OCI-LY7 (cell line): Measurements from ENCODE around the gene ARL15. TPM values are rescaled to one million over a fixed set of nuclear protein-coding genes. Genes with fewer than 3 reads are reported as not detected.

ENCODE experiments used
- BruUV-seq: library from RNA; stranded (reverse); fragments of 400-500 nt; replicated peaks from 2 replicates; lab custom pipeline; 2021; lab: Mats Ljungman, UMichigan
- CTCF ChIA-PET: fragments of 300-600 bp; sonication (Branson Sonifier 250); formaldehyde crosslinking; loops from one replicate; lab custom pipeline; 2022; ENCODE audit warnings: antibody characterized with exemption; ENCODE audit not compliant: unreplicated experiment; lab: Charles Lee
- POLR2A ChIA-PET: fragments of 300-600 bp; sonication (Branson Sonifier 250); formaldehyde crosslinking; loops from one replicate; lab custom pipeline; 2022; ENCODE audit warnings: antibody characterized with exemption; lab: Charles Lee
- DNase-seq: peaks from one replicate; pipeline ENCODE4 v3.0.0-alpha.2; 2015; ENCODE audit warnings: low spot score
- H2AFZ ChIP-seq: fragments of 200-600 bp; sonication (generic), shearing (Covaris generic); 2 replicates; pipeline ENCODE4 v1.6.1; 2014; ENCODE audit warnings: mild to moderate bottlenecking, antibody characterized with exemption, low read length, moderate library complexity
- H3K27ac ChIP-seq: fragments of 200-600 bp; sonication (generic); 2 replicates; pipeline ENCODE4 v1.5.1; 2014; ENCODE audit warnings: mixed run types, low read depth, mild to moderate bottlenecking, moderate library complexity, low read length, inconsistent platforms; ENCODE audit not compliant: poor library complexity, severe bottlenecking
- H3K36me3 ChIP-seq: fragments of 200-600 bp; sonication (generic); 2 replicates; pipeline ENCODE4 v1.6.1; 2014; ENCODE audit warnings: mild to moderate bottlenecking, antibody characterized with exemption, low read length, moderate library complexity, mixed read lengths; ENCODE audit not compliant: insufficient read depth
- H3K4me1 ChIP-seq: fragments of 200-600 bp; sonication (generic); 2 replicates; pipeline ENCODE4 v1.5.1; 2014; ENCODE audit warnings: mild to moderate bottlenecking, low read length; ENCODE audit not compliant: insufficient read depth, poor library complexity, severe bottlenecking
- H3K4me2 ChIP-seq: fragments of 200-600 bp; sonication (generic); 2 replicates; pipeline ENCODE4 v1.6.1; 2014; ENCODE audit warnings: mild to moderate bottlenecking, low read length
- H3K4me3 ChIP-seq: fragments of 200-600 bp; sonication (generic); 2 replicates; pipeline ENCODE4 v1.5.1; 2014; ENCODE audit warnings: mild to moderate bottlenecking, low read depth, low read length; ENCODE audit not compliant: poor library complexity, severe bottlenecking
- H3K79me2 ChIP-seq: fragments of 200-600 bp; sonication (generic); 2 replicates; pipeline ENCODE4 v1.6.1; 2016; ENCODE audit warnings: low read depth, mild to moderate bottlenecking, low read length, moderate library complexity, mixed read lengths; ENCODE audit not compliant: insufficient read depth
- H3K9me2 ChIP-seq: fragments of 200-600 bp; sonication (generic); 2 replicates; pipeline ENCODE4 v1.6.1; 2016; ENCODE audit warnings: mild to moderate bottlenecking, low read length, mixed read lengths; ENCODE audit not compliant: insufficient read depth
- H3K9me3 ChIP-seq: fragments of 200-600 bp; sonication (generic); 2 replicates; pipeline ENCODE4 v1.6.1; 2014; ENCODE audit warnings: mild to moderate bottlenecking, mixed run types, low read length, mixed read lengths
- H4K20me1 ChIP-seq: fragments of 200-600 bp; sonication (generic); 2 replicates; pipeline ENCODE4 v1.6.1; 2014; ENCODE audit warnings: mild to moderate bottlenecking, antibody characterized with exemption, low read length, moderate library complexity, mixed read lengths; ENCODE audit not compliant: insufficient read depth
- EZH2phosphoT487 ChIP-seq: fragments of 200-600 bp; sonication (generic); IDR thresholded peaks from 2 replicates; pipeline ENCODE4 v1.6.1; 2018; ENCODE audit warnings: low read depth, borderline replicate concordance, mild to moderate bottlenecking, mixed run types, antibody characterized with exemption, low read length, moderate library complexity, mixed read lengths
- intact Hi-C: fragments of 100-400 bp; cut with micrococcal nuclease; formaldehyde crosslinking; loops from one replicate; pipeline ENCODE4 v1.10.0; 2022; ENCODE audit not compliant: unreplicated experiment
- total RNA-seq, 2 experiments: library from RNA; depleted of rRNA in 1 of 2; stranded (reverse); fragments of >200 nt in 1 of 2; shearing (Covaris generic) in 1 of 2; gene quantifications; 2 replicates each; pipeline ENCODE4 v1.2.3, GENCODE V29; 2014 to 2022
- TF ChIP-seq, protein P1 (sequence below): fragments of 200-600 bp; sonication (generic); conservative IDR thresholded peaks from 2 replicates; pipeline ENCODE4 v1.5.1; 2014; ENCODE audit warnings: mild to moderate bottlenecking, antibody characterized with exemption, low read length, moderate library complexity, mixed read lengths

The ARL15 gene
- total RNA-seq, 2 experiments from 2014 or later: 18.8 to 24.4 TPM

DNA sequence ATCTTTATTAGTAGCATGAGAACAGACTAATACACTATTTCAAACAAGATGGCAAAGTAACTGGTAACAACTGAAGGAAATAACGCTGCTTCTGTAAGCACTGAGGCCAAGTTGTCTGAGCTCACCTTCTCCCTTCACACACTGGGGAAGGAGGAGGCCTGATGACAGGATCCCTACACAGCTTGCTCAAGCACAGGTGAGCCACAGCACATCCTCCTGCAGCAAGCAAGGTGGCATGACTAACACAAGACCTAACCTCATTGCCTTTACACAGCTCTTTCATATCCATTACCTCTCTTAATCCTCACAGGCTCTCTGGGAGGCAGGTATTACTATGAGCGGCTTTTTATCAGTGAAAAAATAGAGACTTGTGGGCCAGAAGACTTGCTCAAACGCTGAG, 83.3 kb downstream of the ARL15 start:
- CTCF ChIA-PET: no interaction called here
- TF ChIP-seq EZH2phosphoT487: no peak
- TF ChIP-seq, protein P1, sequence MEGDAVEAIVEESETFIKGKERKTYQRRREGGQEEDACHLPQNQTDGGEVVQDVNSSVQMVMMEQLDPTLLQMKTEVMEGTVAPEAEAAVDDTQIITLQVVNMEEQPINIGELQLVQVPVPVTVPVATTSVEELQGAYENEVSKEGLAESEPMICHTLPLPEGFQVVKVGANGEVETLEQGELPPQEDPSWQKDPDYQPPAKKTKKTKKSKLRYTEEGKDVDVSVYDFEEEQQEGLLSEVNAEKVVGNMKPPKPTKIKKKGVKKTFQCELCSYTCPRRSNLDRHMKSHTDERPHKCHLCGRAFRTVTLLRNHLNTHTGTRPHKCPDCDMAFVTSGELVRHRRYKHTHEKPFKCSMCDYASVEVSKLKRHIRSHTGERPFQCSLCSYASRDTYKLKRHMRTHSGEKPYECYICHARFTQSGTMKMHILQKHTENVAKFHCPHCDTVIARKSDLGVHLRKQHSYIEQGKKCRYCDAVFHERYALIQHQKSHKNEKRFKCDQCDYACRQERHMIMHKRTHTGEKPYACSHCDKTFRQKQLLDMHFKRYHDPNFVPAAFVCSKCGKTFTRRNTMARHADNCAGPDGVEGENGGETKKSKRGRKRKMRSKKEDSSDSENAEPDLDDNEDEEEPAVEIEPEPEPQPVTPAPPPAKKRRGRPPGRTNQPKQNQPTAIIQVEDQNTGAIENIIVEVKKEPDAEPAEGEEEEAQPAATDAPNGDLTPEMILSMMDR: no peak
- H3K4me2 ChIP-seq: no peak overlapping the region
- no peaks in the 10 kb centered on the region for H3K36me3 ChIP-seq
- no peaks in the 10 kb centered on the region for H3K9me3 ChIP-seq
- no peaks in the 10 kb centered on the region for H3K79me2 ChIP-seq
- H2AFZ ChIP-seq: no peak overlapping the region
- intact Hi-C loops: loop anchor here (5.0 kb wide), 1 partner anchor 1055 kb away; no protein-coding TSS in a partner anchor
- H3K27ac ChIP-seq: no peak overlapping the region
- no peak overlapping the region for H3K4me3 ChIP-seq
- H3K9me2 ChIP-seq: no peaks in the 10 kb centered on the region
- no peak for DNase-seq
- POLR2A ChIA-PET: interaction anchor here (0.7 to 1.6 kb wide), 3 partner anchors 13 to 92 kb away, joined by 3 to 4 read pairs (median 3); no protein-coding TSS in a partner anchor
- no TSS peak for BruUV-seq
- no peaks in the 10 kb centered on the region; the same call in 1 of the 2 replicates for H4K20me1 ChIP-seq
- H3K4me1 ChIP-seq: peaks cover 6% of the 10 kb centered on the region

DNA sequence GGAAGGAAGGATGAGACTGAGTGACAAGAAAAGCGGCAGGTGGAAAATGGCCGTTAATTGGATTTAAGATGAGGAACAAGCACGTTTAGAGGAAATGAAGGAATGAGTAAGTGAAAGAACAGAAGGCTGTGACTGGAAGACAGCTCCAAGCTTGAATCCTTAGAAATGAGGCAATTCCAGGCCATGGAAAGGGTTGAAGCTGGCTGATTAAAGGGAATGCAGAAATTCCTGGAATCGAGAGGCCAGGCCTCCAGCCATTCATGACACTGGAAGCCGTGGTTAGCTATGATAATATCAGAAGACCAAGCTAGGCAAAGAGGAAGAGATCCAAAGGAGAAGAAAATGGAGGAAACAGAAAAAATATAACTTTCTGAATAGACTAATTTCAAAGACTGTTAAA, 84.2 kb downstream of the ARL15 start:
- no peak for TF ChIP-seq EZH2phosphoT487
- TF ChIP-seq, protein P1: no peak
- no peaks in the 10 kb centered on the region; the same call in 1 of the 2 replicates for H4K20me1 ChIP-seq
- no peak overlapping the region for H3K4me2 ChIP-seq
- H3K36me3 ChIP-seq: no peaks in the 10 kb centered on the region
- H3K9me3 ChIP-seq: no peaks in the 10 kb centered on the region
- peaks cover 6% of the 10 kb centered on the region for H3K4me1 ChIP-seq
- no peak overlapping the region for H2AFZ ChIP-seq
- no TSS peak for BruUV-seq
- CTCF ChIA-PET: no interaction called here
- H3K9me2 ChIP-seq: no peaks in the 10 kb centered on the region
- H3K79me2 ChIP-seq: no peaks in the 10 kb centered on the region
- POLR2A ChIA-PET: interaction anchor here (0.7 to 1.3 kb wide), 2 partner anchors 25 to 91 kb away, joined by 3 to 4 read pairs; no protein-coding TSS in a partner anchor
- no peak overlapping the region for H3K4me3 ChIP-seq
- no peak for DNase-seq
- no peak overlapping the region for H3K27ac ChIP-seq
- intact Hi-C loops: loop anchor here (5.0 kb wide), 1 partner anchor 1054 kb away; no protein-coding TSS in a partner anchor

DNA sequence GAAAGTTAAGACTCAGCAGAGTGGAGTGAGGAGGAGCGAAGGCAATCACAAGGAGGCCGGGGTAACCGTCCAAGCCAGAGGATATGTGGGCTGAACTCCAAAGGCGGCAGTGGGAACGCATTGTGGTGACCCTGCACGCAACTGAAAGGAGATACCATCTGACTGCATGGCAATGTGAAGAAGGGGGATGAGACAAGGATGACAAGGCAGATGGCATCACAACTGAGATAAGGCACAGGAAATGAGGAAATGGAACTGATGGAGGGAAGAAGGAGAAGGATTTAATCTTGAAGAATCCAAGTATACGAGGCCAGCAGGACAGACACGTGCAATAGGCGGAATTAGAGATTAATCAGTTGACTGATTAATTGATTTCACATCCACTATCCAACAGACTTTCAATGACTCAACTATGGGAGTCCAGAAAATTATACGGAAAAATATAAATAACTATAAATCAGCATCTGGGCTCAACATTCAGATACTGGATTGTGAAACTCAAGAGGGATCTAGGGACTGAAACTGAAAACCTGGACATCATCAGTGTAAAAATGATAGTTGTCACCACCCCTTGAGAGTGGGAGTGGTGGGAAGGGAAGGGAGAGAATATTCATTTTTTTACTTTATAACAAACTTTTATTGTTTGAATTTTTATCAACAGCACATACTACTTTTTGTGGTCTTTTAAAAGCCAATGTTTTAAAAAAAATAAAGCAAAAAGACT, 86.1 kb downstream of the ARL15 start:
- intact Hi-C loops: no loop called here

More for the DNA sequence above, 86.1 kb downstream of the ARL15 start:
- Histone ChIP-seq H3K27ac (no peak overlapping the region), H3K4me3 (no peak overlapping the region), H2AFZ (no peak overlapping the region), H3K9me3 (no peaks in the 10 kb centered on the region), H3K79me2 (no peaks in the 10 kb centered on the region), H4K20me1 (no peaks in the 10 kb centered on the region; the same call in 1 of the 2 replicates), H3K9me2 (no peaks in the 10 kb centered on the region), H3K36me3 (no peaks in the 10 kb centered on the region), H3K4me1 (peaks cover 6% of the 10 kb centered on the region), H3K4me2 (no peak overlapping the region)
- POLR2A ChIA-PET: no interaction called here
- no peak for DNase-seq
- CTCF ChIA-PET: no interaction called here
- no peak for TF ChIP-seq EZH2phosphoT487
- TF ChIP-seq, protein P1: no peak
- BruUV-seq: no TSS peak
